B cell (primary cell): ENCODE data around the gene WDR6. TPM values are rescaled to one million over a fixed set of nuclear protein-coding genes. Genes with fewer than 3 reads are reported as not detected.

Experiments
- ATAC-seq: fragments of 200-7000 bp; cut with Tn5 transposase; one replicate; pipeline ENCODE4 v1.10.0; 2021; ENCODE audit warnings: low read depth, mild to moderate bottlenecking, moderate number of reproducible peaks, moderate library complexity
- CTCF ChIA-PET: fragments of 350-600 bp; sonication (Branson Sonifier 250); formaldehyde crosslinking; loops from one replicate; lab custom pipeline; 2021; ENCODE audit warnings: antibody characterized with exemption, inconsistent platforms; lab: Charles Lee
- POLR2A ChIA-PET: fragments of 350-600 bp; sonication (Branson Sonifier 250); formaldehyde crosslinking; loops from one replicate; lab custom pipeline; 2021; ENCODE audit warnings: antibody characterized with exemption; lab: Charles Lee
- DNase-seq: peaks from one replicate; pipeline ENCODE4 v3.0.0; 2013
- H2AFZ ChIP-seq: 2 replicates; pipeline ENCODE4 v1.6.1; 2012; ENCODE audit warnings: mild to moderate bottlenecking, low read depth, low read length; ENCODE audit not compliant: insufficient read depth, poor library complexity, severe bottlenecking
- H3K27ac ChIP-seq, 2 donors: 1 replicate in 1 of 2; 2 replicates in 1 of 2; pipeline ENCODE4 v1.5.1; 2012 to 2013; ENCODE audit warnings: low read length in 2 of 2, mild to moderate bottlenecking in 2 of 2, moderate library complexity in 1 of 2
- H3K27me3 ChIP-seq, 4 experiments: fragments of 200-600 bp in 1 of 4; sonication (generic) in 1 of 4; replicated peaks in 1 of 4; 1 replicate in 2 of 4; 2 replicates in 2 of 4; pipeline versions ENCODE4 v1.6.1 to v1.7.0; 2013 to 2016; ENCODE audit warnings: low read length in 3 of 4, mild to moderate bottlenecking in 2 of 4, mixed read lengths in 1 of 4, moderate library complexity in 1 of 4; ENCODE audit not compliant: insufficient read depth in 4 of 4, control insufficient read depth in 3 of 4; ENCODE audit errors: control extremely low read depth in 1 of 4
- H3K36me3 ChIP-seq, 2 experiments: replicated peaks in 1 of 2; 1 replicate in 1 of 2; 2 replicates in 1 of 2; pipeline versions ENCODE4 v1.6.1 to v1.7.1; 2013; ENCODE audit warnings: low read length in 1 of 2; ENCODE audit not compliant: insufficient read depth in 2 of 2, control insufficient read depth in 1 of 2; ENCODE audit errors: control extremely low read depth in 1 of 2, extremely low read depth in 1 of 2
- H3K4me1 ChIP-seq, 2 donors: fragments of 200-600 bp in 1 of 2; sonication (generic) in 1 of 2; 1 replicate in 1 of 2; 2 replicates in 1 of 2; pipeline versions ENCODE4 v1.5.1 to v1.6.1; 2013 to 2017; ENCODE audit warnings: low read length in 2 of 2; ENCODE audit not compliant: control insufficient read depth in 2 of 2, insufficient read depth in 2 of 2
- H3K4me2 ChIP-seq: replicated peaks from 2 replicates; pipeline ENCODE3; 2012; ENCODE audit warnings: mild to moderate bottlenecking, low read depth, low read length; ENCODE audit not compliant: poor library complexity, severe bottlenecking
- H3K4me3 ChIP-seq, 5 experiments: fragments of 200-600 bp in 1 of 5; sonication (generic) in 1 of 5; 1 replicate in 3 of 5; 2 replicates in 2 of 5; pipeline versions ENCODE4 v1.5.1 to v1.7.0; 2011 to 2016; ENCODE audit warnings: low read length in 4 of 5, mild to moderate bottlenecking in 4 of 5, low read depth in 2 of 5, control low read depth in 1 of 5, moderate library complexity in 1 of 5; ENCODE audit not compliant: insufficient read depth in 1 of 5; ENCODE audit errors: control extremely low read depth in 1 of 5, extremely low read depth in 1 of 5
- H3K79me2 ChIP-seq: fragments of 200-600 bp; sonication (generic); one replicate; pipeline ENCODE4 v1.6.0; 2016; ENCODE audit warnings: low read length; ENCODE audit not compliant: control insufficient read depth, insufficient read depth
- H3K9ac ChIP-seq: fragments of 200-600 bp; sonication (generic); 2 replicates; pipeline ENCODE4 v1.6.1; 2017; ENCODE audit warnings: mild to moderate bottlenecking, low read length, moderate library complexity
- H3K9me3 ChIP-seq, 3 donors: one replicate each; pipeline versions ENCODE4 v1.6.1 to v1.7.1; 2013; ENCODE audit warnings: low read length in 2 of 3; ENCODE audit not compliant: control insufficient read depth in 2 of 3, insufficient read depth in 1 of 3; ENCODE audit errors: control extremely low read depth in 1 of 3
- H4K20me1 ChIP-seq: 2 replicates; pipeline ENCODE4 v1.6.0; 2012; ENCODE audit warnings: mild to moderate bottlenecking, low read length; ENCODE audit not compliant: insufficient read depth, control insufficient read depth, poor library complexity, severe bottlenecking
- H3K27ac Mint-ChIP-seq: one replicate; pipeline ENCODE4 v1.8.0; 2021; ENCODE audit warnings: mixed read lengths
- H3K27me3 Mint-ChIP-seq: one replicate; pipeline ENCODE4 v1.8.0; 2021; ENCODE audit warnings: mixed read lengths
- H3K4me1 Mint-ChIP-seq: one replicate; pipeline ENCODE4 v1.8.0; 2021; ENCODE audit warnings: mixed read lengths
- H3K4me3 Mint-ChIP-seq: one replicate; pipeline ENCODE4 v1.8.0; 2021; ENCODE audit warnings: mixed read lengths
- H3K9me3 Mint-ChIP-seq: one replicate; pipeline ENCODE4 v1.8.0; 2022; ENCODE audit warnings: mixed read lengths; ENCODE audit not compliant: insufficient read depth
- EZH2 ChIP-seq: IDR thresholded peaks from 2 replicates; pipeline ENCODE4 v1.6.1; 2012; ENCODE audit warnings: borderline replicate concordance, low read depth, mild to moderate bottlenecking, moderate library complexity, low read length; ENCODE audit not compliant: insufficient read depth, poor library complexity, severe bottlenecking
- WGBS: methylation state at CpG from one replicate; pipeline ENCODE4 v1.1.5; 2013; ENCODE audit warnings: missing lambda C conversion rate; ENCODE audit not compliant: insufficient coverage; 5-methylcytosine and 5-hydroxymethylcytosine counted together
- intact Hi-C: fragments of 100-400 bp; cut with micrococcal nuclease; formaldehyde crosslinking; loops from one replicate; pipeline ENCODE4 v1.10.0; 2022
- polyA plus RNA-seq: library from polyadenylated mRNA; depleted of rRNA; stranded (reverse); fragments of >200 nt; gene quantifications from 2 replicates; pipeline ENCODE4 v1.2.3, GENCODE V29; 2012
- total RNA-seq, 2 donors: library from RNA; stranded (reverse); fragments of 120-200 nt in 1 of 2; gene quantifications; 1 replicate in 1 of 2; 2 replicates in 1 of 2; pipeline versions ENCODE4 v1.2.3 to v1.2.4, GENCODE V29; 2013 to 2022
- TF ChIP-seq, protein P1 (sequence below): fragments of 200-600 bp; IDR thresholded peaks from one replicate; pipeline ENCODE4 v1.8.0; 2022; ENCODE audit warnings: antibody characterized with exemption, mild to moderate bottlenecking

Gene WDR6
- total and polyA plus RNA-seq, 2 donors (not counting 1 experiment from before 2014, with no cell fraction given): 287 to 317 TPM

DNA sequence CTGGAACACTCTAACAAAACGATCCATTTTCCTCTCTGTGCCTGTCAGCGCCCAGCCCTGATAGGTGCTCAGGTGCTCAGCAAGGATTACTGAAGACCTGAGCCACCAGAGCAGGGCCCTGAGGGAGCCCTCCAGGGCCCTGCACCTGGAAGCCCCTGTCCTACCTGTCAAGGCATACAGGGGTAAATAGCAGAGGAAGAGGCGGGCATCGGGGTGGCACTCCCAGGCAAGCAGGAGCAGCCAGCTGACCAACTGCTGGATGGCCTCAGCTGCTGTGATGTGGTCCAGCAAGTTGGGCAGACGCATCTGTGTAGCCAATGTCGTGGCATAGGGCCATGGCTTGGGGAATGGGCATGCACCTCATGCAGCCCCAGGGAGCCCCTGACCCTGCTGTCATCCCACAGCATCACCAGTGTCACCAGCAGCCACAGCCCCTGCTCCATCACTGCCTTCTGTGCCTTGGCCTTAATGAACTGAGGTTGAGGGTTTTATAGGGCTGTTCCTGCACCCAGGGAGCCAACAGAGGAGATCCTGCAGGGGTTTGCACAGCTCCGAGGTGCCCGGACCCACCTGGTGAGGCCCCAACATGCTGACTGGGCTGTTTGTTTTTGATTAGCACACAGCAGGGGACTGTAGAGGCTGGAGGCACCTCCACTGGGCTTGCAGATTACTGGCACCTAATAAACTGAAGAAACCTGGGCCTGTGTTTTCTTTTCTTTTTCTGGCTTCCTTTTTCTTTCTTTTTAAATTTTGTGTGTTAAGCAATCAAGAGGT lies 7.9 kb upstream of the WDR6 start:
- no peak overlapping the region for H3K27ac Mint-ChIP-seq
- H3K9ac ChIP-seq: no peak overlapping the region
- no peaks in the 10 kb centered on the region for H3K27me3 ChIP-seq
- H3K4me1 ChIP-seq: no peaks in the 10 kb centered on the region
- no peak overlapping the region for H3K4me3 ChIP-seq
- H4K20me1 ChIP-seq: no peaks in the 10 kb centered on the region
- TF ChIP-seq EZH2: no peak
- TF ChIP-seq, protein P1, sequence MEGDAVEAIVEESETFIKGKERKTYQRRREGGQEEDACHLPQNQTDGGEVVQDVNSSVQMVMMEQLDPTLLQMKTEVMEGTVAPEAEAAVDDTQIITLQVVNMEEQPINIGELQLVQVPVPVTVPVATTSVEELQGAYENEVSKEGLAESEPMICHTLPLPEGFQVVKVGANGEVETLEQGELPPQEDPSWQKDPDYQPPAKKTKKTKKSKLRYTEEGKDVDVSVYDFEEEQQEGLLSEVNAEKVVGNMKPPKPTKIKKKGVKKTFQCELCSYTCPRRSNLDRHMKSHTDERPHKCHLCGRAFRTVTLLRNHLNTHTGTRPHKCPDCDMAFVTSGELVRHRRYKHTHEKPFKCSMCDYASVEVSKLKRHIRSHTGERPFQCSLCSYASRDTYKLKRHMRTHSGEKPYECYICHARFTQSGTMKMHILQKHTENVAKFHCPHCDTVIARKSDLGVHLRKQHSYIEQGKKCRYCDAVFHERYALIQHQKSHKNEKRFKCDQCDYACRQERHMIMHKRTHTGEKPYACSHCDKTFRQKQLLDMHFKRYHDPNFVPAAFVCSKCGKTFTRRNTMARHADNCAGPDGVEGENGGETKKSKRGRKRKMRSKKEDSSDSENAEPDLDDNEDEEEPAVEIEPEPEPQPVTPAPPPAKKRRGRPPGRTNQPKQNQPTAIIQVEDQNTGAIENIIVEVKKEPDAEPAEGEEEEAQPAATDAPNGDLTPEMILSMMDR: no peak
- H3K4me2 ChIP-seq: no peak overlapping the region
- H3K9me3 Mint-ChIP-seq: no peaks in the 10 kb centered on the region
- H3K27ac ChIP-seq: no peak overlapping the region
- H3K36me3 ChIP-seq: peaks cover 0 to 8% of the 10 kb centered on the region in 2 experiments
- DNase-seq: no peak
- WGBS: 95% methylated on average over 8 of the region's 8 CpGs
- no peak for ATAC-seq
- no peak overlapping the region for H3K4me3 Mint-ChIP-seq
- H2AFZ ChIP-seq: no peak overlapping the region
- no peaks in the 10 kb centered on the region for H3K9me3 ChIP-seq
- no peaks in the 10 kb centered on the region for H3K27me3 Mint-ChIP-seq
- H3K4me1 Mint-ChIP-seq: no peaks in the 10 kb centered on the region
- CTCF ChIA-PET: no interaction called here
- intact Hi-C loops: no loop called here
- POLR2A ChIA-PET: no interaction called here
- no peaks in the 10 kb centered on the region for H3K79me2 ChIP-seq

DNA sequence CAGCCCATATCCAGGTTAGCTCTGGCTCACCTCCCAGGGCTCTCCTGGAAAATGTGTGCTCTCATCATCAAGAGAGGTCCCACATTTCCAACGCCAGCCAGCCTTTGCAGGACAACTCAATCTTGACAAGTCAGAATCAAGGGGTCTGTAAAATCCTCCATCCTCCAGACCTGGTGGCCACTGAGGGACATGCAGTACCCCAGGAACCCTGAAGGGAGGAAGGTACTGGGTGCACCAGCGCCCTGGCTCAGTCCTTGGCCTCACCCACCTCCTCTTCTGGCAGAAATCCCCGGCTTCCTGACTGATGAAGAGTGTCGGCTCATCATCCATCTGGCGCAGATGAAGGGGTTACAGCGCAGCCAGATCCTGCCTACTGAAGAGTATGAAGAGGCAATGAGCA lies 6.0 kb upstream of the WDR6 start:
- Histone ChIP-seq H3K27me3 (no peaks in the 10 kb centered on the region), H3K9ac (no peak overlapping the region), H3K9me3 (no peaks in the 10 kb centered on the region), H3K27ac (no peak overlapping the region), H3K4me1 (peaks cover 1% of the 10 kb centered on the region in 2 donors), H3K79me2 (peaks cover 6% of the 10 kb centered on the region), H3K36me3 (peaks cover 0 to 5% of the 10 kb centered on the region in 2 experiments), H3K4me2 (no peak overlapping the region), H2AFZ (no peak overlapping the region), H4K20me1 (no peaks in the 10 kb centered on the region), H3K4me3 (no peak overlapping the region)
- DNase-seq: no peak
- ChIA-PET CTCF (no interaction called here), POLR2A (no interaction called here)
- no peak for TF ChIP-seq EZH2
- TF ChIP-seq, protein P1: no peak
- Mint-ChIP-seq H3K9me3 (no peaks in the 10 kb centered on the region), H3K4me3 (no peak overlapping the region), H3K27ac (no peak overlapping the region), H3K27me3 (no peaks in the 10 kb centered on the region), H3K4me1 (peaks cover under 1% of the 10 kb centered on the region)
- ATAC-seq: no peak
- 96% methylated on average over 6 of the region's 6 CpGs for WGBS
- intact Hi-C loops: no loop called here
